Transverse colon (tissue), 4 donors: ENCODE measurements around the gene CD84.

Experiments used
- CTCF ChIP-seq, 5 experiments: fragments of 200-600 bp in 3 of 5; fragments of 450-650 bp in 2 of 5; sonication (generic) in 3 of 5; IDR thresholded peaks; 1 replicate in 2 of 5; 2 replicates in 3 of 5; pipeline ENCODE4 v1.5.1; 2016 to 2017; ENCODE audit warnings: antibody characterized with exemption in 5 of 5, inconsistent platforms in 3 of 5, mild to moderate bottlenecking in 2 of 5, moderate library complexity in 1 of 5
- EP300 ChIP-seq: sonication (generic); formaldehyde crosslinking; IDR thresholded peaks from one replicate; pipeline ENCODE4 v1.6.1; 2017; ENCODE audit warnings: antibody characterized with exemption, low read depth
- POLR2A ChIP-seq: fragments of 450-650 bp; IDR thresholded peaks from one replicate; pipeline ENCODE4 v1.6.1; 2016; ENCODE audit warnings: antibody characterized with exemption, mild to moderate bottlenecking, moderate library complexity
- POLR2AphosphoS5 ChIP-seq, 3 donors: sonication (generic); formaldehyde crosslinking; IDR thresholded peaks; one replicate each; pipeline ENCODE4 v1.6.1; 2016; ENCODE audit warnings: antibody characterized with exemption in 3 of 3

- TF ChIP-seq EP300 (no peak), CTCF (IDR thresholded peaks at IDR 0.05) (no peak), POLR2A (no peak), POLR2AphosphoS5 (IDR thresholded peaks at IDR 0.05) (no peak)
Measured at GRCh38 chr1:160608941-160609340, 29.6 kb upstream of the CD84 start.
